ENCODE measurements around the gene PLCG2. TPM values are rescaled to one million over a fixed set of nuclear protein-coding genes. Genes with fewer than 3 reads are reported as not detected.

PLCG2 gene
- polyA plus RNA-seq, 1 donor from 2014 or later, result not detected

- no peak overlapping the region for H3K27ac ChIP-seq (ENCODE audit: low read length)
- H3F3A ChIP-seq (ENCODE audit: insufficient read depth, low read length, poor library complexity, severe bottlenecking), result no peaks in the 10 kb centered on the region
- H3K9me2 ChIP-seq (ENCODE audit: insufficient read depth, low read length), result no peaks in the 10 kb centered on the region
- no peak overlapping the region for H3K4me3 ChIP-seq (ENCODE audit: low read length)
- no peaks in the 10 kb centered on the region for H3K36me3 ChIP-seq (ENCODE audit: insufficient read depth, low read length)
- TF ChIP-seq MXI1 (conservative IDR thresholded peaks at IDR 0.05; ENCODE audit: poor library complexity, severe bottlenecking), result no peak
- no peak overlapping the region for H2AFZ ChIP-seq (ENCODE audit: low read depth, low read length)
- H3K27me3 ChIP-seq (ENCODE audit: insufficient read depth, low read depth, low read length), result no peaks in the 10 kb centered on the region
- no peak overlapping the region for H3K4me2 ChIP-seq (ENCODE audit: low read length)
- H3K9me3 ChIP-seq (ENCODE audit: low read length), result no peaks in the 10 kb centered on the region
- H3K9ac ChIP-seq (ENCODE audit: low read length), result no peak overlapping the region
- no peaks in the 10 kb centered on the region for H4K20me1 ChIP-seq (ENCODE audit: insufficient read depth)
- H3K79me2 ChIP-seq (replicated peaks; ENCODE audit: insufficient read depth, low read length), result no peaks in the 10 kb centered on the region
These were observed 159.5 kb downstream of the PLCG2 start for GRCh38 chr16:81938326-81939163.

- Histone ChIP-seq H3K4me2 (ENCODE audit: low read length) (no peak overlapping the region), H3K27ac (ENCODE audit: low read length) (no peak overlapping the region), H3K9ac (ENCODE audit: low read length) (no peak overlapping the region), H3F3A (ENCODE audit: insufficient read depth, low read length, poor library complexity, severe bottlenecking) (no peaks in the 10 kb centered on the region), H3K27me3 (ENCODE audit: insufficient read depth, low read depth, low read length) (no peaks in the 10 kb centered on the region), H3K9me2 (ENCODE audit: insufficient read depth, low read length) (no peaks in the 10 kb centered on the region), H3K79me2 (replicated peaks; ENCODE audit: insufficient read depth, low read length) (no peaks in the 10 kb centered on the region), H3K4me3 (ENCODE audit: low read length) (no peak overlapping the region), H3K36me3 (ENCODE audit: insufficient read depth, low read length) (no peaks in the 10 kb centered on the region), H2AFZ (ENCODE audit: low read depth, low read length) (no peak overlapping the region), H3K9me3 (ENCODE audit: low read length) (no peaks in the 10 kb centered on the region), H4K20me1 (ENCODE audit: insufficient read depth) (no peaks in the 10 kb centered on the region)
- TF ChIP-seq CTCF (IDR thresholded peaks at IDR 0.05; ENCODE audit: poor library complexity, severe bottlenecking) (peak; percentile 21), SMC3 (conservative IDR thresholded peaks at IDR 0.05; ENCODE audit: poor library complexity) (no peak), EZH2 (IDR thresholded peaks at IDR 0.05; ENCODE audit: borderline replicate concordance, insufficient read depth, low read length, poor library complexity, severe bottlenecking) (no peak), EP300 (conservative IDR thresholded peaks at IDR 0.05; ENCODE audit: poor library complexity, severe bottlenecking) (no peak), POLR2AphosphoS5 (IDR thresholded peaks at IDR 0.05) (no peak), TAF1 (IDR thresholded peaks at IDR 0.05; ENCODE audit: low read depth) (no peak), MXI1 (conservative IDR thresholded peaks at IDR 0.05; ENCODE audit: poor library complexity, severe bottlenecking) (no peak)
These were observed 160.3 kb downstream of the PLCG2 start for GRCh38 chr16:81939164-81940056.

- Histone ChIP-seq H3K9me3 (ENCODE audit: low read length) (no peaks in the 10 kb centered on the region), H3K27ac (ENCODE audit: low read length) (no peak overlapping the region), H3K9ac (ENCODE audit: low read length) (no peak overlapping the region), H4K20me1 (ENCODE audit: insufficient read depth) (no peaks in the 10 kb centered on the region), H3K36me3 (ENCODE audit: insufficient read depth, low read length) (no peaks in the 10 kb centered on the region), H2AFZ (ENCODE audit: low read depth, low read length) (no peak overlapping the region), H3K27me3 (ENCODE audit: insufficient read depth, low read depth, low read length) (no peaks in the 10 kb centered on the region), H3K4me3 (ENCODE audit: low read length) (no peak overlapping the region), H3K4me2 (ENCODE audit: low read length) (no peak overlapping the region), H3K79me2 (replicated peaks; ENCODE audit: insufficient read depth, low read length) (no peaks in the 10 kb centered on the region), H3K9me2 (ENCODE audit: insufficient read depth, low read length) (no peaks in the 10 kb centered on the region), H3F3A (ENCODE audit: insufficient read depth, low read length, poor library complexity, severe bottlenecking) (no peaks in the 10 kb centered on the region)
- TF ChIP-seq CTCF (IDR thresholded peaks at IDR 0.05; ENCODE audit: poor library complexity, severe bottlenecking) (peak; percentile 85), SMC3 (conservative IDR thresholded peaks at IDR 0.05; ENCODE audit: poor library complexity) (peak; percentile 77), EP300 (conservative IDR thresholded peaks at IDR 0.05; ENCODE audit: poor library complexity, severe bottlenecking) (no peak), MXI1 (conservative IDR thresholded peaks at IDR 0.05; ENCODE audit: poor library complexity, severe bottlenecking) (no peak), RAD21 (conservative IDR thresholded peaks at IDR 0.05) (peak; percentile 86)
These were observed 161.9 kb downstream of the PLCG2 start for GRCh38 chr16:81940781-81941560.
